GM12875 (cell line): ENCODE data around the gene LAMC1.

Source experiments
- H3K4me3 ChIP-seq: one replicate; pipeline ENCODE4 v1.5.1; 2011; ENCODE audit warnings: low read depth, low read length, control low read depth
- TF ChIP-seq, protein P1 (sequence below): IDR thresholded peaks from 2 replicates; pipeline ENCODE4 v1.5.1; 2011; ENCODE audit warnings: low read depth, mild to moderate bottlenecking, control low read depth, inconsistent platforms, low read length, moderate library complexity, borderline replicate concordance; ENCODE audit not compliant: insufficient read depth

LAMC1 gene

DNA sequence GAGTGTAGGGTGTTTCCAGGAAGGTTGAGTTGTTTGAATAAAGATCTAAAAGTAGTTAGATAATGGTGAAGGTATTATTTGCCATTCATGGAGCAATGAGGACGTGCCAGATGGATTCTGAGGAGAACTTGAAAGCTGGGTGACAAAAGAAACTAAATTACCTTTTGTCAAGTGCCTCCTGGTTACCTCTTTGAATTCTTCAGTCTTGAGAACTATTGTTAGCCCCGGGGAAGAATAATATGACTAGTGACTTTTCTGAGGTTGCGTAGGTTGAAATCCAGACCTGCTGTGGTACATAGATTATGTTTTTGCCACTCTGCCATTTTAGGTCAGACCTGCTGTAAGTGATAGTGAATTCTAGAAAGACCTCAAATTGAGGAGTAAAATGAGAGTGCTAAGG, 11.5 kb downstream of the LAMC1 start:
- TF ChIP-seq, protein P1, sequence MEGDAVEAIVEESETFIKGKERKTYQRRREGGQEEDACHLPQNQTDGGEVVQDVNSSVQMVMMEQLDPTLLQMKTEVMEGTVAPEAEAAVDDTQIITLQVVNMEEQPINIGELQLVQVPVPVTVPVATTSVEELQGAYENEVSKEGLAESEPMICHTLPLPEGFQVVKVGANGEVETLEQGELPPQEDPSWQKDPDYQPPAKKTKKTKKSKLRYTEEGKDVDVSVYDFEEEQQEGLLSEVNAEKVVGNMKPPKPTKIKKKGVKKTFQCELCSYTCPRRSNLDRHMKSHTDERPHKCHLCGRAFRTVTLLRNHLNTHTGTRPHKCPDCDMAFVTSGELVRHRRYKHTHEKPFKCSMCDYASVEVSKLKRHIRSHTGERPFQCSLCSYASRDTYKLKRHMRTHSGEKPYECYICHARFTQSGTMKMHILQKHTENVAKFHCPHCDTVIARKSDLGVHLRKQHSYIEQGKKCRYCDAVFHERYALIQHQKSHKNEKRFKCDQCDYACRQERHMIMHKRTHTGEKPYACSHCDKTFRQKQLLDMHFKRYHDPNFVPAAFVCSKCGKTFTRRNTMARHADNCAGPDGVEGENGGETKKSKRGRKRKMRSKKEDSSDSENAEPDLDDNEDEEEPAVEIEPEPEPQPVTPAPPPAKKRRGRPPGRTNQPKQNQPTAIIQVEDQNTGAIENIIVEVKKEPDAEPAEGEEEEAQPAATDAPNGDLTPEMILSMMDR = no peak
- H3K4me3 ChIP-seq = no peak overlapping the region

DNA sequence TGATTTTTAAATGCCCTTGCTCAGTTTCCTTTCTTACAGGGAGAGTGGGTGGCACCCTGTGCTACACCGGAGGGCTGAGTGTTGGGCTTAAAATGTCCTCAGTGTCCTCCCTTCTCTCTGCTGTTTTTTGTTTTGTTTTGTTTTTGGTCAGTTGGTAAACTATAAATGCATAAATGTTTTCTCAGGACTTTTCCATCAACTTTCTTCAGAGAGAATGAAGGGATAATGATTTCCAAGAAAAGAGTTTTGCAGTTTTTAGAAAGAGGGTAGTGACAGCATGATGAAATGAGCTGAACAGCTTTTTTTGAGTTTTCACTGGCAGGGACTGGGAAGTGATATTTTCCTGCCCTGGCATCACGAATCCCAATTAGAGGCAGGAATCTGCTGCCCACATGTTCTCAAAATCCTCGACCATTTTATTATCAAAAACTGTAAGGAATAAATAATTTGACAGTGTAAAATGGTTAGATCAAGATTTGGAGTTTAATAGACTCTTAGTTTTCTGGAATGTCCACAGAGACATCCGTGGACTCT, 15.2 kb downstream of the LAMC1 start:
- no peak overlapping the region for H3K4me3 ChIP-seq
- TF ChIP-seq, protein P1 = no peak

DNA sequence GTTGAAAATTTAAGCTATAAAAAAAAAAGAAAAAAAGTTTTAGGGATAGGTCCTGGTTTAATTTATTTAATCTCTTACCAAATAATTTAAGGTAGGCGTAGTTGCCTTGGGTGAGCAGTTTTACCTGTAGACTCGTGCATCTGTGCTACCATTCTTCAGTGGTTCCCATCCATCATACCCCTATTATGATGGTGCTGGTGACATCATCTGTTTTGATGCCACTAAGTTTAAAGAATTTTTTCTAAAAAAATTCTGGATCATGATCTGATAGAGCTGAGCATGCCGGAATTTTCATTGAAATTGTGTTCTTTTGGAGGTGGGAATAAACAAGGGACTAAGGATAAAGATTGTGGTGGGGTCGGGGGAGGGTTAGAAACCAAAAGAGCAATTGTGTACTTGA, 15.7 kb downstream of the LAMC1 start:
- TF ChIP-seq, protein P1 = no peak
- H3K4me3 ChIP-seq = no peak overlapping the region

DNA sequence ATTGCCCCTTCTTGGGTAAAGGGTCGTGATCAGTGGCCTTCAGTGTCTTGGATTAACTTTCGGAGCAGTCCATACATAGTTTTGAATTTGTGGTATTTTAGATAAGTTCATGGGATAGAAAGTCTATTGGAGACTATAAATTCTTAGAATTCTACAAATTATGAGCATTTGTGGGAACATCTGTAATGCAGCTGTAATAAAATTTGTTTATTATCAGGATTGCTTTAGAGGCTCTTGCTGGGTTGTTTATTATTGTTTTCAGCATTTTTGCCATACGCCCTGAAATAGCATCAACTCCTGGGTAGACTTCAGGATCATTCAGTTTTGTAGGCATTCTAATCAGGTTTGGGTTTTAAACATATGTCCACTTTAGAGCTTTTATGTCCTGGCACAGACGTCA, 16.1 kb downstream of the LAMC1 start:
- H3K4me3 ChIP-seq = no peak overlapping the region
- TF ChIP-seq, protein P1 = no peak

DNA sequence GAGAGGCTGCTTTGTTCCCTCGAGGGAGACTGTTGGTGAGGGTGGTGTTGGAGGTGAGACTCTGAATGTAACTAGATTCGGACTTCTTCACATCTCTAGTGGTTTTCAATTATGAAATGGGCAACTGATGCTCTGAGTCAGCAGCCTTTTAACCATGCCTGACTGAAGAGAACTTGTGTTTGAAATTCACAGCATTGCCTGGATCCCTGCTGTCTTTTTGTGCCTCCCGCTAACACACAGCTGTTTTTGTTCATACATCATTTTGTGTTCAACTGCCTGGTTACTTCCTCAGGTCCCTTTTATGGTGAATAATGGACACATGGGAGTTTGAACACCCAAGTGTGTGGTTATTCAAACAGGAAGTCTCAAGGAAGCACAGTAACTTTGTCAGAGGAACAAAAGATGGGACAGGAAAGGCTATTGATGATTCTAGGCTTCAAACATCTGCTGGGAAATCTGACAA, 16.8 kb downstream of the LAMC1 start:
- H3K4me3 ChIP-seq = no peak overlapping the region
- TF ChIP-seq, protein P1 = no peak

DNA sequence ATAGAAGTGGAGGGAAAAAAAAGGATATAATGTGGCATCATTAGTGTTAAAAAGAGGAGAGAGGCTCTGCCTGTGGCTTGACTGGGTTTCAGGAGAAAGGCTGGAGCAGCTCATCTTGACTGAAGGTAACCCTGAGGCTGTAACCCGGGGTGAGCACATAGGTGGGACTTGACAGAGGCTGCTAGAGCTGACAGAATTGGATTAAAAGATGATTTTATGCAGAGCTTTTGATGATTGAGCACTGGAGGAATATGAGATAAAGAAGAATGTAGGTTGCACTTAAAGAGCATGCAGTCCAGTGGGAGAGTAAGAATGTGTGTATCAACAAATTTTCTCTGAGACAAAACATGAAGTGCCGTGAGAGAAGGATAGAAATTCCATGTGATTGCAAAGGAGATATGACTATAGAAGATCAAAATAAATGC, 17.3 kb downstream of the LAMC1 start:
- TF ChIP-seq, protein P1 = no peak
- H3K4me3 ChIP-seq = no peak overlapping the region

DNA sequence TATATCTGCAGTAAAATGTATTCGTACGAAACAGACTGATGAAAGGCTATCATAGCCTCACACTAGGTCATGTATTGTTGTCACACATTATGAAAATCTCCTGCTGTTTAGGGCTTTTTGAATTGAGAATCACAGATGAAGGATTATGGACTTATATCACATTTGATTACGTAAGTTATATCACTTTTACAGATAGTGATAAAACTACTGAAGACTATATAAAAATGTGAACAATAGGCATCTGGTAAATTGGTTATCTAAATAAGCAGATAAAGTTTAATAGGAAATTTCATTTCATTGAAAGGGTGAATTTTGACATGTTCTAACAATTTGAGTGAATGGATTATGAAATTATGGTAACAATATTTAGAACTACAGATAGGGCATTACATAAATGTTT, 20.0 kb downstream of the LAMC1 start:
- H3K4me3 ChIP-seq = no peak overlapping the region
- TF ChIP-seq, protein P1 = no peak
